GM21367 (cell line): ENCODE results near the gene CFAP157.

Source experiments
- ATAC-seq: cut with Tn5 transposase; IDR thresholded peaks from one replicate; pipeline ENCODE4 v1.9.1; 2021; ENCODE audit not compliant: unreplicated experiment

Gene CFAP157

DNA sequence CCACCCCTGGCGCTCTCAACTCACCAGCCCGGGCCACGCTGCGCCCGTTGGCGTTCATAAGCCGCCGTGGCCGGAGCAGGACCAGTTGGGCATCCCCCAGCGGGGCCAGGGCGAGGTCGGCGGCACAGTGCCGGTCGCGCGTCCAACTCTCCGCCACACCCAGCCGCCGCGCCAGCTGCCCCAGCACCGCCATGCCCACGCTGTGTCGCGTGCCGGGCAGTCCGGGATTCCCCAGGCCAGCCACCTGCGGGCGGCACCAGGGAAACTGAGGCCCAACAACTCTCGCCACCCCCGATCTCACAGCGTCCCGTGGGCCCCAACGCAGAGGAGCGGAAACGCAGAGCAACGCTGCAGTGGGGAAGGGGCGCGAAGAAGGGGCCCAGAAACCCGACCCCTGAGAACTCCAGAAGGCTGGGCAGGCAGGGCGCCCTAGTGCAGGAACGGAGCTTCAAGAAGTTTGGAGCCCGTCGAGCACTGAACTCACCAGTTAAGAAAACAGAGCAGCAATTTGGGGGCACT lies 8.2 kb downstream of the CFAP157 start:
- ATAC-seq: no peak

GRCh38 chr9:127715470-127716337 lies 8.9 kb downstream of the CFAP157 start, which contains the start of the genes PTRH1 and TTC16:
TSS of gene PTRH1 (minus strand) at chr9:127715663. CDS start at chr9:127715639, 24 bp downstream.
TSS of gene TTC16 (plus strand) at chr9:127716079. CDS start at chr9:127716146, 67 bp downstream.
- ATAC-seq: peak; percentile 86

DNA sequence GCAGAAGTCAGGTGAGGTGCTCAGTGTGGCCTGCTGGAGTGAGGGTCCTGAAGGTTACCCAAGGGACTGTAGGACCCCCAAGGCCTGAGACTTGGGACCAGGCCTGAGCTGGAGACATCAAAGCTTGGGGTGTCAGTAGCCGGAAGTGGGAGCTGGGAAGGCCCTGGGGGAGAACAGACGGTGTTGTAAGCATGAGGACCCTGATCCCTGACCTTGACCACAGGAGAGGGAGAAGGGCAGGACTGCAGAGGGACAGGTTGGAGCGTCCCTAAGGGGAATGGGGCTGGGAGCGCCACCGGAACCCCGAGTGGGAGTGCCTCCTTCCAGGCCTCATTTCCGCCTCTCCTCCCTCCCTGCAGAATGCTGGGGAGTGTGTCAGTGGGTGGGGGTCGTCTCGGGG lies 9.6 kb downstream of the CFAP157 start:
- no peak for ATAC-seq

DNA sequence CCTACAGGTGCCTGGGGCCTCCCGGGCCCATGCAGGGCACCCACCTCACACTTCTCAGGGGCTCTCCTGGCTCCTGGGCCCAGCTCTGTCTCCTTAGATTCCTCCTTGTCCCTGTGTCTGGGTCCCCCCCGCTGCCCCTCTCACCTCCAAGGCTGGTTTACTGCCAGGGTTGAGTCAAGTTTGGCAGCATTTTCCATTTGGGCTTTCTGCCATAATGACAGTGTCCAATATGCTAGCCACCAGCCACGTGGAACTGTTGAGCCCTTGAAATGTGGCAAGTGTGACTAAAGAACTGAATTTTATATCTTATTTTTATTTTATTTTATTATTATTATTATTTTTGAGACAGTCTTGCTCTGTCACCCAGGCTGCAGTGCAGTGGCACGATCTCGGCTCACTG lies 11.0 kb downstream of the CFAP157 start:
- ATAC-seq: no peak

GRCh38 chr9:127720031-127720864 lies 13.5 kb downstream of the CFAP157 start:
- no peak for ATAC-seq

DNA sequence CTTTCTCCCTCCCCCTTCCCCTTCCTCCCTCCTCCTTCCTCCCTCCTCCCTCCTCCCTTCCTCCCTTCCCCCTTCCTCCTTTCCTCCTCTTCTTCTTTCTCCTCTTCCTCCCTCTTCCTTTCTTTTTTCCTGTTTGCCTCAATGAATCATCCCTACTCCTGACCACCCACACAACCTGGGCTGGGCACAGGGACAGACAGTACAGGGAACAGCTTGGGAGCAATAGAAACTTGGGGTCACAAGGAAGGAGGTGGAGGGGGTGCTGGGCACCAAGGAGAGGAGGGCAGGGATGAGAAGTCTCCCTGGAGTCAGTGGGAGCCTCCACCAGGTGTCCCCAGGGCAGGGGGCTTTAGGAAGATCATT lies 14.1 kb downstream of the CFAP157 start:
- ATAC-seq: no peak

DNA sequence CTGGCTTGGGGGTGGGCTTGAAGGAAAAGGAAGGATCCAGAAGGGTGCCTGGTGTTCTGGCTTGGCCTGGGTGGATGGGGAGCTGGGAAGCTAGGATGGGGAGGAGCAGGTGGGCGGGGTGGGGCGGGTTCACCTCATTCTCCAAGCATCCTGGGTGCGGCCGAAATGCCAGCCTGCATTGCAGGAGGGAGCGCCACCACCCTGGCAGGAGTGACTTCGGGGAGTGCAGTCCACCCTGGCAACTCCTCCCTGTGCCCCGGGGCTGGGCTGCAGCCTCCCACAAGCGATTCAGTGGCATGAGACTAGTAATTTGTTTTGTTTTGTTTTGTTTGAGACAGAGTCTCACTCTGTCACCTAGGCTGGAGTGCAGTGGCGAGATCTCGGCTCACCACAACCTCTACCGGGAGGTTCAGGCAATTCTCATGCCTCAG lies 14.6 kb downstream of the CFAP157 start:
- ATAC-seq: no peak

DNA sequence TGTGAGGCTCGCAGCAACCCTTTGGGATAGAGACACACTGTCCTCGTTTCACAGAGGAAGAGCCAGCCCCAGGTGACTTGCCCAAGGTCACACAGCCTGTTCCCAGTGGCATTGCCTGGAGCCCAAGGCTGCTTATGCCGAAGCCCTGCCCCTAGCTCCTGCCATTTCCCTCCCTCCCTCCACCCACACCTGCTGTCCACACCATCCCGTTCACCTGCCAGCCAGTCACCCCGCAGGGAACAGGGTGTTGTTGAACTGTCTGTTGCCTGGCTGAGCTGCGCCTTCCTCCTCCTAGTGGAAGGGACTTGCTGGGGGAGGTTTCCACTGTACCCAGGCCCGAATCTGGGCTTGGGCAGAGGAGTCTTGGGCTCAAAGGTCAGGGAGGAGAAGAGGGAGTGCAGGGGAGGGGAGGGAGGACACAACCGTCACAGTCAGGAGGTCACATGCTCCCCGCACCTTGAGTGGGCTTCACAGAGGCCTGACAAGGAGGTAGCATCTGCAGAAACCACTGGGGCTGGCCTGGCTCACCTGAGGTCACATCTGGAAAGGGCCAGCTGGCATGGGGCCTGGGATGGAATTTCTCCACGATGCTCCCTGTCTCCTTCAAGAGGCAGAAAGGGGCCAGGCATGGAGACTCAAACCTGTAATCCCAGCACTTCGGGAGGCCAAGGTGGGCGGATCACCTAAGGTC lies 15.4 kb downstream of the CFAP157 start:
- no peak for ATAC-seq

DNA sequence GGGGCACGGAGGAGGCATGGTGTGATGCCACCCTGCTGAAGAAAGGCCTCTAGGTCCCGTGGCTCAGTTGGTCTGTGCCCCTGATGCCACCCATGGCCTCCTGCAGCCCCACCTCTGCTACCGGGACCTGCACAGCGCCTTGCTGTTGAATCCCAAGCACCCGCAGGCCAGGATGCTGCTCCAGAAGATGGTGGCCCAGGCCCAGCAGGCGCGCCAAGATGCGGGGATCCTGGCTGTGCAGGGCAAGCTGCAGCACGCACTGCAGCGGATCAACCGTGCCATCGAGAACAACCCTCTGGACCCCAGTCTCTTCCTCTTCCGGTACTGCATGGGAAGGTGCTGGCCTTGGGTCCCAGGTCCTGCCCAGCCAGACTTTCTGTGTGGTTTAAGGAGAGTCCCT lies 16.2 kb downstream of the CFAP157 start:
- no peak for ATAC-seq

DNA sequence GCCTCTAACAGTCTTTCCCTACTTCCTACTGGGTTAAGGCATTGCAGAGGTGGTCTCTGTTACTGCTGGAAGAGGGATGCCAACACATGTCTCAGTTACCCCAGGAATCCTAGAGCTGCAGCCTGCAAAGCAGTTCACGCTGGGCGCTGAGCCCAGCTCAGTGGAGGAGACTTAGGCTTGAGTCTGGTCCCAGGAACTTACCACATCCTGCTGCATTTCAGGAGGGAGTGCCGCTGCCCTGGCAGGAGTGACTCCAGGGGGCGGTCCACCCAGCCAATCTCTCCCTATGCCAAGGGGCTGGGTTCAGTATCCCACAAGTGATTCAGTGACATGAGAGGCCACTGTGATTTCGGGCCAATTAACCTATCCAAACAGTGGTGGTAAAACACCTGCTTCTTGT lies 16.7 kb downstream of the CFAP157 start:
- ATAC-seq: no peak

GRCh38 chr9:127724012-127724411 lies 17.2 kb downstream of the CFAP157 start:
- no peak for ATAC-seq

DNA sequence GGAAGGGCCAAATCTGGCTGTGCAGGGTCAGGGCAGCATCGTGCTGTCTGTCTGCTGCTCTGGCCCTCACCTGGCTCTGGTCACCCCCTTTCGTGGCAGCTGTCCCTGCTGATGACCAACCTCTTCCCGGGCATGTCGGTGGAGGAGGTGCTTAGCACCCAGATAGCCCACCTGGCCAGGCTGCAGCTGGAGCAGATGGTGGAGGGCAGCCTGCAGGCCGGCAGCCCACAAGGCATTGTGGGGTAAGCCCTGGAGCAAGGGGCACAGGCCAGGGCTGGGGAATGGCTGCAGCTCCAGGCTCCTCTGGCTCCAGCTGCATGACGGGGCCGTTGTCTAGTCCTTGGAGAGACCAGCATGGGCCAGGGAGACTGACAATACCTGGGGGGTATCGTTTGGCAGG lies 20.1 kb downstream of the CFAP157 start:
- ATAC-seq: no peak

DNA sequence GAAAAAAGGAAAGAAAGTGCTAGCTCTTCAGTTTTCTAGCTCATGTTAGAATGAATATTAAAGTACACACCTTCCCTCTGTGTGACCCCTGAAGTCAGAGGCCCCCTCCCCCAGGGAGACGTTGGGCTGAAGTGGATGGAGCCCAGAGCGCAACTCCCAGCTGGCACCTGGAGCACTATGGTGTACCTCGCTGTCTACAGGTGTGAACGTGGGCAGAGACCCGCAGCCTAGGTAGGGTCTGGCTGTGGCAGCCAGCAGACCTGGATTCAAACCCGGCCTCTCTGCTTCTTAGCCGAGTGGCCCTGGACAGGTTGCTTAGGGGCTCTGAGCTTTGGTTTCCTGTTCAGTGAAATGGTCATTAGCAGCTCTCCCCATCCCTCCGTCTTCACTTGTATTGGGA lies 22.0 kb downstream of the CFAP157 start:
- no peak for ATAC-seq

DNA sequence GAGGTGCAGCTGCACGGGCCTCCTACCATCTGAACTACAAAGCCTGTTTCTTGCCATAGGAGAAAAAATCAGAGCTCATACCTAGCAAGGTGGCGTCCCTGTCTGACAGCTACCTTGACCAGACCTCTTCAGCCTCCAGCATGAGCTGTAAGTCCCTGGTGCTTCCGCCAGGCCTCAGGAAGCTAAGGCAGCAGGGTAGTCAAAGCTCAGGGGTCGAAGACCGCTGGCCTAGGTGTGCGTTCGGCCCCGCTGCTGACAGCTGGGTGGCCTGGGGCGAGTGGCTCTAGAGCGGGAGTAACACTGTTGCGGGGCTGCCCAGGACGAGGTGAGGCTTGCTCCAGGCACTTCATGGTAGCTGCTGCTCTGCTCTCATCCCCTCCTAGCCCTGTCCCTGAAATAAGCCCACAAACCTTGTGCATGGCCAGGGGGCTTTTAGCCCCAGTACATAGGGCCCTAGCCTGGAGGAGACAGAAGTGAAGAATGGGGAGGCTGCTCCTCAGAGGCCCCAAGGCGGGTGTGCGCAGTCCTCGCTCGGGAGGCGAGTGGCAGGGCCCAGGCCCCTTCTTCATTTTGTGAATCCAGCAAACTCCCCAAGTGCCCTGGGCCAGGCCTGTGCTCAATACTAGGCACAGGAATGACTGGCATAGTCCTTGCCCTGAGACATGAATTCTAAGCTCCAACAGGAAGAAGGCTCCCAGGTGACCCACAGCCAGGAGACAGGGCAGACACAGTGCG lies 22.9 kb downstream of the CFAP157 start:
- ATAC-seq: no peak

DNA sequence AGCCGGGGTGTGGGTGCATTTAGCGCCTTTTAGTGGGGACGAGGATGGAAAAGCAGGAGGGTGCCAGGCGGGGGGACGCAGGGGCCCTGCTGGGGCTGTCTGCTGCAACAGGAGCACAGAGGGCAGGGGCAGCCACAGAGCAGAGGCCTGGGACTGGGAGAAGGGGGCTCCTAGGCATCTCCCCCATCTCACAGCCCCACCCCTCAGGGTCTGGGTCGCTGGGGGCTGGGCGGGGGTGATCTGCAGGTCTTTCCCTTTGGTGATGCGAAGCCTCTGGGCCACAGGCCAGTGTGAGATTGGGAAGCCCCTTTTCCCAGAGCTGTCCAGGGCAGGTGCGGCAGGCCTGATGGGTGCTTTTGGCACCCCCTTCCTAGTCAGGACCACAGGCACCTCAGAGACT lies 23.5 kb downstream of the CFAP157 start:
- no peak for ATAC-seq

DNA sequence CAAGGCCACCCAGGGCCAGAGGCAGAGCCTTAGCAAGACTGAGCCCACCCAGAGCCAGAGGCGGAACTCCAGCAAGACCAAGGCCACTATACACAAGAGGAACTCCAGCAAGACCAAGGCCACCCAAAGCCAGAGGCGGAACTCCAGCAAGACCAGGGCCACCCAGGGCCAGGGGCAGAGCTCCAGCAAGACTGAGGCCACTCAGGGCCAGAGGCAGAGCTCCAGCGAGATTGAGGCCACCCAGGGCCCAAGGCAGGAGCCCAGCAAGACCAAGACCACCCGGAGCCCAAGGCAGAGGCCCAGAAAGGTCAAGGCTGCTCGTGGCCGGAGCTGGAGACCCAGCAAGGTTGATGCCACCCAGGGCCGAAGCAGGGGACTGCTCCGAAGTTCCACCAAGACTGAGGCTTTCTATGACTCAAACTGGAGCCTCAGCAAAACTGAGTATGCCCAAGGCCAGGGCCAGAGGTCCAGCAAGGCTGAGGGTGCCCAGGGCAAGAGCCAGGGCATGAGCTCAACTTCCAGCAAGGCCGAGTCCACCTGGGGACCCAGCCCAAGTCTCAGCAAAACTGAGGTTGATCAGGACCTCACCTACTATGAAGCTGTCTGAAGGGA lies 24.1 kb downstream of the CFAP157 start:
- ATAC-seq: no peak

DNA sequence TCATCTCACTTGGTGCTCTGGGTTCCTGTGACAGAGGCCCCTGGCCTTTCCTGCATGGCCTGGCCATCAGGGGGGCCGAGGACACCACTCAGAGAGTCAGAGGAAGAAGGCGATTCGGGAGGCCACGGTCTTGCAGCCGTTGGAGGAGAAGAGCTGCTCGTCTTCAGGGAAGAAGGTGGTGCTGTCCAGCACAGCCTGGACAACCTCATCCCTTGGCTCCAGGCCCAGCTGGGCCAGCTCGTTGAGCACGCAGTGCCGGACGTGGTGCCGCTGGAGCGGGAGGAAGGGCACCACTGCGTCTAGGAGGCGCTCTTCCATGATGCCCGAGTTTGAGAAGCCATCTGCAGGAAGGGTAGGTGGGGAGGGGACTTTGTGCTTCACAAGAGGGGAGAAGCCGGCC lies 25.1 kb downstream of the CFAP157 start:
- no peak for ATAC-seq

DNA sequence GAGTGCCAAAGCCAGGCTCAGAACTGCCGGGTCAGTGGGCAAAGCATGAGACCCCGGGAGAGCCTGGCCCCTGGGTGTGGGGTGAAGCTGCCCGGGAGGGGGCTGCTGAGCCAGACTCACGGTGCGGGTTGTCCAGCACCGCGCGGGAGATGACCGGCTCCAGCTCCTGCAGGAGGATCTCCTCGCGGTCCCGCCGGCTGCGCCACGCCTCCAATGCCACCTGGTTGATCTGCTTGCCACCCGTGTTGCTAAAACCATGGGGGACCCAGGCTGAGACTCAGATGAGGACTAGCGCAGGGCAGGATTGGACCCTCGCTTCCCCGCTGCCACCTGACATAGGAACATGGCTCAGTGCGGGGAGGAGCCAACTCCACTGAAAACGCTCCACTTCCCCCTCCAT lies 25.7 kb downstream of the CFAP157 start:
- ATAC-seq: no peak

GRCh38 chr9:127733614-127734013 lies 26.8 kb downstream of the CFAP157 start:
- no peak for ATAC-seq

DNA sequence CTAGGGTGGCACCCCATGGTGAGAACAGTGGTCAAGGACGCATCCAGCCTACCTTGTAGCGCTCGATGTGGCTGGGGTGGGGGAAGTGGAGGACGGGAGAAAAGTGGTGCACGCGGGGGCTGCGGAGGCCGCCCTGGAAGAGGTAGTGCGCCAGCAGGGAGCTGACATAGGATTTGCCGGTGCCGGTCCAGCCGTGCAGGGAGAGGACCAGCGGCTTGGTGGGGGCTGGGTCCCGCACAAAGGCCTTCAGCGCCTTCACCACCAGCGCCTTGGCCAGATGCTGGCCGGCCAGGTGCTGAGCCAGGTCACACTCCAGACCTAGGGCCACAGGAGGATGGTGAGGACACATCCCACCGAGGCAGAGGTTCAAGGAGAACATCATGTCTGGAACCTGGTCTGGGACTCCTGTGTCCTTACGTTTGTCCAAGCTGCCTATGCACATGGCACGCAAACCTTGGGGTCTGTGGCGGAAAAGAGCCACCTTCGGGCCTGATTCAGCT lies 27.5 kb downstream of the CFAP157 start:
- ATAC-seq: no peak
